SK-N-SH (cell line): ENCODE measurements around the gene SYNE1. TPM values are rescaled to one million over a fixed set of nuclear protein-coding genes. Genes with fewer than 3 reads are reported as not detected.

Experiments
- CTCF ChIA-PET: fragments of 300-600, 350-600 bp; formaldehyde crosslinking; extraction: SDS; loops from one replicate; lab custom pipeline; 2021; lab: Yijun Ruan, JAX
- POLR2A ChIA-PET: fragments of 350-600 bp; sonication (Branson Sonifier 250); formaldehyde crosslinking; extraction: SDS; loops from one replicate; lab custom pipeline; 2020; ENCODE audit warnings: antibody characterized with exemption, inconsistent platforms; lab: Yijun Ruan, JAX
- DNase-seq: peaks from one replicate; pipeline ENCODE4 v3.0.0; 2012
- H2AFZ ChIP-seq: fragments of 200-600 bp; sonication (generic); 2 replicates; pipeline ENCODE4 v1.8.1; 2016; ENCODE audit warnings: antibody characterized with exemption, mild to moderate bottlenecking, low read depth
- H3F3A ChIP-seq: fragments of 200-600 bp; sonication (generic); replicated peaks from 2 replicates; pipeline ENCODE3; 2016; ENCODE audit warnings: antibody characterized with exemption, mild to moderate bottlenecking; ENCODE audit not compliant: insufficient read depth
- H3K27ac ChIP-seq, 2 experiments: fragments of 200-500 bp in 1 of 2; fragments of 200-600 bp in 1 of 2; sonication (Bioruptor generic) in 1 of 2; sonication (generic), shearing (Covaris generic) in 1 of 2; 2 replicates each; pipeline versions ENCODE4 v1.5.1 to v1.6.1; 2014 to 2016; ENCODE audit warnings: low read depth in 2 of 2, inconsistent platforms in 1 of 2, low read length in 1 of 2, mild to moderate bottlenecking in 1 of 2, mixed read lengths in 1 of 2
- H3K27me3 ChIP-seq: fragments of 200-600 bp; sonication (generic), shearing (Covaris generic); 2 replicates; pipeline ENCODE4 v1.6.1; 2016; ENCODE audit warnings: mixed run types; ENCODE audit not compliant: insufficient read depth
- H3K36me3 ChIP-seq, 2 experiments: fragments of 200-500 bp in 1 of 2; fragments of 200-600 bp in 1 of 2; sonication (Bioruptor generic) in 1 of 2; sonication (generic) in 1 of 2; replicated peaks in 1 of 2; 2 replicates each; pipeline versions ENCODE3 to v1.5.1; 2014 to 2016; ENCODE audit warnings: low read length in 1 of 2, mild to moderate bottlenecking in 1 of 2; ENCODE audit not compliant: insufficient read depth in 2 of 2, control insufficient read depth in 1 of 2
- H3K4me1 ChIP-seq, 2 experiments: fragments of 200-500 bp in 1 of 2; fragments of 200-600 bp in 1 of 2; sonication (Bioruptor generic) in 1 of 2; sonication (generic), shearing (Covaris generic) in 1 of 2; 2 replicates each; pipeline versions ENCODE4 v1.5.1 to v1.6.1; 2014 to 2016; ENCODE audit warnings: low read depth in 1 of 2, low read length in 1 of 2, mixed run types in 1 of 2; ENCODE audit not compliant: insufficient read depth in 2 of 2, control insufficient read depth in 1 of 2
- H3K4me2 ChIP-seq: fragments of 200-600 bp; sonication (generic), shearing (Covaris generic); 2 replicates; pipeline ENCODE4 v1.6.1; 2017; ENCODE audit warnings: mixed run types
- H3K4me3 ChIP-seq, 2 experiments: fragments of 200-500 bp in 1 of 2; fragments of 200-600 bp in 1 of 2; sonication (Bioruptor generic) in 1 of 2; sonication (generic), shearing (Covaris generic) in 1 of 2; 2 replicates each; pipeline versions ENCODE4 v1.5.1 to v1.8.1; 2014 to 2016; ENCODE audit warnings: low read depth in 2 of 2, inconsistent platforms in 1 of 2, low read length in 1 of 2, mild to moderate bottlenecking in 1 of 2, mixed read lengths in 1 of 2, moderate library complexity in 1 of 2
- H3K79me2 ChIP-seq: fragments of 200-600 bp; sonication (generic); 2 replicates; pipeline ENCODE4 v1.8.1; 2017; ENCODE audit warnings: mild to moderate bottlenecking; ENCODE audit not compliant: insufficient read depth
- H3K9ac ChIP-seq: fragments of 200-600 bp; sonication (generic); 2 replicates; pipeline ENCODE4 v1.6.1; 2017; ENCODE audit warnings: mixed run types
- H3K9me2 ChIP-seq: fragments of 200-600 bp; sonication (generic); 2 replicates; pipeline ENCODE4 v1.6.1; 2017; ENCODE audit warnings: mixed run types
- H3K9me3 ChIP-seq: fragments of 200-600 bp; sonication (generic); 2 replicates; pipeline ENCODE4 v1.6.1; 2017; ENCODE audit warnings: mixed run types, mild to moderate bottlenecking, moderate library complexity
- H4K20me1 ChIP-seq: fragments of 200-600 bp; sonication (generic); 2 replicates; pipeline ENCODE4 v1.6.1; 2017; ENCODE audit warnings: mild to moderate bottlenecking, mixed run types; ENCODE audit not compliant: insufficient read depth
- CHD2 ChIP-seq: fragments of 150-350 bp; IDR thresholded peaks from 2 replicates; pipeline ENCODE4 v1.6.1; 2018; ENCODE audit warnings: low read length; ENCODE audit not compliant: partially characterized antibody
- ELF1 ChIP-seq: IDR thresholded peaks from 2 replicates; pipeline ENCODE4 v1.4.0; 2012
- FOXM1 ChIP-seq: IDR thresholded peaks from 2 replicates; pipeline ENCODE4 v1.4.0; 2012; ENCODE audit warnings: low read depth, mild to moderate bottlenecking
- TAF1 ChIP-seq: IDR thresholded peaks from 2 replicates; pipeline ENCODE4 v1.6.1; 2012; ENCODE audit warnings: low read depth, mild to moderate bottlenecking, low read length, moderate library complexity, borderline replicate concordance
- TCF12 ChIP-seq: IDR thresholded peaks from 2 replicates; pipeline ENCODE4 v1.4.0; 2012
- WGBS: methylation state at CpG from one replicate; pipeline ENCODE4 v1.1.6; 2017; ENCODE audit warnings: low lambda C conversion rate; 5-methylcytosine and 5-hydroxymethylcytosine counted together
- polyA plus RNA-seq, 3 experiments: library from polyadenylated mRNA; depleted of rRNA; stranded (reverse); fragments of >200 nt; gene quantifications; 2 replicates each; pipeline ENCODE4 v1.2.3, GENCODE V29; 2012
- TF ChIP-seq, protein P1 (sequence below): IDR thresholded peaks from 2 replicates; pipeline ENCODE4 v1.4.0; 2012; ENCODE audit warnings: low read depth
- TF ChIP-seq, protein P2 (sequence below): IDR thresholded peaks from 2 replicates; pipeline ENCODE4 v1.6.1; 2012; ENCODE audit warnings: mild to moderate bottlenecking, low read depth, low read length, moderate library complexity
- TF ChIP-seq, protein P3 (sequence below): fragments of 150-350 bp; IDR thresholded peaks from 2 replicates; pipeline ENCODE4 v1.6.1; 2016; ENCODE audit warnings: mild to moderate bottlenecking, low read depth, low read length

Gene SYNE1
- polyA plus RNA-seq, 1 of the 3 experiments (the other 2 are of a cell fraction): 31.1 TPM

DNA sequence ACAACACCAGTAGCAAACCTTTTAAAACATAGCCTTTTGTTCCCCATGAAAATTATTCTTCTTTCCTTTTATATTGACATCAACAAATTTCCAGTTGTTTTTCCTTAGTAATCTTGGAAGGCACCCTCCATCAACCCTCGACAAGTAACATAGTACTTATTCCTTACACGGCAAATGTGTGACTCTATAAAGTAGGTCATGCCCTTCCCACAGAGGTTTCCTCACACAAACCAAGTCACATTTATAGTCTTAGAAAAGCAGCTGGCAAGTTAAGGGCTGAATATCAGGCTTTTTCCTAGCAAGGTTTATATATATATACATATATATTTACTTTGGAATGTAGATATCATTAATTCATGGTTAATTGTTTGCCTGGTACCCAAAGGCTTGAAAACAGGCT is 371.5 kb downstream of the SYNE1 start (continued):
- TF ChIP-seq, protein P1, sequence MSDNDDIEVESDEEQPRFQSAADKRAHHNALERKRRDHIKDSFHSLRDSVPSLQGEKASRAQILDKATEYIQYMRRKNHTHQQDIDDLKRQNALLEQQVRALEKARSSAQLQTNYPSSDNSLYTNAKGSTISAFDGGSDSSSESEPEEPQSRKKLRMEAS: no peak
- TF ChIP-seq, protein P2, sequence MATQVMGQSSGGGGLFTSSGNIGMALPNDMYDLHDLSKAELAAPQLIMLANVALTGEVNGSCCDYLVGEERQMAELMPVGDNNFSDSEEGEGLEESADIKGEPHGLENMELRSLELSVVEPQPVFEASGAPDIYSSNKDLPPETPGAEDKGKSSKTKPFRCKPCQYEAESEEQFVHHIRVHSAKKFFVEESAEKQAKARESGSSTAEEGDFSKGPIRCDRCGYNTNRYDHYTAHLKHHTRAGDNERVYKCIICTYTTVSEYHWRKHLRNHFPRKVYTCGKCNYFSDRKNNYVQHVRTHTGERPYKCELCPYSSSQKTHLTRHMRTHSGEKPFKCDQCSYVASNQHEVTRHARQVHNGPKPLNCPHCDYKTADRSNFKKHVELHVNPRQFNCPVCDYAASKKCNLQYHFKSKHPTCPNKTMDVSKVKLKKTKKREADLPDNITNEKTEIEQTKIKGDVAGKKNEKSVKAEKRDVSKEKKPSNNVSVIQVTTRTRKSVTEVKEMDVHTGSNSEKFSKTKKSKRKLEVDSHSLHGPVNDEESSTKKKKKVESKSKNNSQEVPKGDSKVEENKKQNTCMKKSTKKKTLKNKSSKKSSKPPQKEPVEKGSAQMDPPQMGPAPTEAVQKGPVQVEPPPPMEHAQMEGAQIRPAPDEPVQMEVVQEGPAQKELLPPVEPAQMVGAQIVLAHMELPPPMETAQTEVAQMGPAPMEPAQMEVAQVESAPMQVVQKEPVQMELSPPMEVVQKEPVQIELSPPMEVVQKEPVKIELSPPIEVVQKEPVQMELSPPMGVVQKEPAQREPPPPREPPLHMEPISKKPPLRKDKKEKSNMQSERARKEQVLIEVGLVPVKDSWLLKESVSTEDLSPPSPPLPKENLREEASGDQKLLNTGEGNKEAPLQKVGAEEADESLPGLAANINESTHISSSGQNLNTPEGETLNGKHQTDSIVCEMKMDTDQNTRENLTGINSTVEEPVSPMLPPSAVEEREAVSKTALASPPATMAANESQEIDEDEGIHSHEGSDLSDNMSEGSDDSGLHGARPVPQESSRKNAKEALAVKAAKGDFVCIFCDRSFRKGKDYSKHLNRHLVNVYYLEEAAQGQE: no peak
- TF ChIP-seq TCF12: no peak

DNA sequence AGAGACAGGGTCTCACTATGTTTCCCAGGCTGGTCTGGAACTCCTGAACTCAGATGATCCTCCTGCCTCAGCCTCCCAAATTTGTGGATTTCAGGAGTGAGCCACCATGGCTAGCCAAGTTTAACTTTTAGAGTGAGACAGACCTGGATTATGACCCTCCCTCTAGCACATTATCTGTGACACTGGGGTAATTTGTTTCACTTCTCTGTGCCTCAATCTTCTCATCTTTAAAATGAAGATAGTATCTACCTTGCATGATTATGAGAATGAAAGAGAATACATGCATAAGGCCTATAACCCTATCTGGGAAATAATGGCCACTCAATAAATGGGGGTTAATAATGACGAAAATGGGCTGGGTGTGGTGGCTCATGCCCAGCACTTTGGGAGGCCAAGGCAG is 373.6 kb downstream of the SYNE1 start:
- no peak overlapping the region for H2AFZ ChIP-seq
- no peak overlapping the region for H3K4me2 ChIP-seq
- no peaks in the 10 kb centered on the region for H4K20me1 ChIP-seq
- no peaks in the 10 kb centered on the region for H3K4me1 ChIP-seq
- ChIA-PET POLR2A (no interaction called here), CTCF (no interaction called here)
- TF ChIP-seq TAF1 (no peak), FOXM1 (no peak)
- H3K4me3 ChIP-seq: no peak overlapping the region
- no peaks in the 10 kb centered on the region for H3K9me3 ChIP-seq
- H3K9ac ChIP-seq: no peak overlapping the region
- no peaks in the 10 kb centered on the region for H3F3A ChIP-seq
- H3K79me2 ChIP-seq: no peaks in the 10 kb centered on the region
- no peak overlapping the region for H3K27ac ChIP-seq
- H3K9me2 ChIP-seq: no peaks in the 10 kb centered on the region
- WGBS: 100% methylated on average over 1 of the region's 1 CpG
- peaks cover 59 to 67% of the 10 kb centered on the region in 2 experiments for H3K36me3 ChIP-seq
- DNase-seq: no peak
- H3K27me3 ChIP-seq: no peaks in the 10 kb centered on the region

DNA sequence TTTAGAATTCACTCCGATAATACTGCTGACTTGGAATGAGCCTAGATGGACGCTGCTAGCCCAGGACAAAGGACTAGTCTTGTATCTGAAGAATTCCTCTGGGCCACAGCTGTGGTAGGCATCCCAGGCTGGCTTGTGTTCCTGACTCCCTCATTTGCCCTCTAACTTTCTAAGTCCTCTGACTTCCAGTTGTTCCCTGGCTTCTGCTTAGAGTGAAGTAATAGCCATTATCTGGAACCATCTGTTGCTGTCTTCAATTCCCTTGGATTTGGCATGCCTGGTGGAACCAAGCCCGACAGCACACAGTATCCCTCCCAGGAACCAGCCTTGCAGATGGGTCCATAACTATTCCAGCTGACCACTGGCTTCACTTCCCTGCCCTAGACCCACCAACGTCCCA is 376.0 kb downstream of the SYNE1 start:
- DNase-seq: no peak
- CTCF ChIA-PET: interaction anchor here (2.0 kb wide), 1 partner anchor 496 kb away, joined by 8 read pairs; no protein-coding TSS in a partner anchor
- Histone ChIP-seq H3K27ac (no peak overlapping the region), H3K4me3 (no peak overlapping the region), H3K4me1 (no peaks in the 10 kb centered on the region), H2AFZ (no peak overlapping the region), H4K20me1 (no peaks in the 10 kb centered on the region), H3K4me2 (no peak overlapping the region), H3K79me2 (no peaks in the 10 kb centered on the region), H3K9ac (no peak overlapping the region), H3F3A (peaks cover 6% of the 10 kb centered on the region), H3K9me2 (no peaks in the 10 kb centered on the region), H3K27me3 (no peaks in the 10 kb centered on the region), H3K9me3 (no peaks in the 10 kb centered on the region)
- POLR2A ChIA-PET: no interaction called here
- TF ChIP-seq CHD2: no peak
- no peak for TF ChIP-seq ELF1
- TF ChIP-seq, protein P3, sequence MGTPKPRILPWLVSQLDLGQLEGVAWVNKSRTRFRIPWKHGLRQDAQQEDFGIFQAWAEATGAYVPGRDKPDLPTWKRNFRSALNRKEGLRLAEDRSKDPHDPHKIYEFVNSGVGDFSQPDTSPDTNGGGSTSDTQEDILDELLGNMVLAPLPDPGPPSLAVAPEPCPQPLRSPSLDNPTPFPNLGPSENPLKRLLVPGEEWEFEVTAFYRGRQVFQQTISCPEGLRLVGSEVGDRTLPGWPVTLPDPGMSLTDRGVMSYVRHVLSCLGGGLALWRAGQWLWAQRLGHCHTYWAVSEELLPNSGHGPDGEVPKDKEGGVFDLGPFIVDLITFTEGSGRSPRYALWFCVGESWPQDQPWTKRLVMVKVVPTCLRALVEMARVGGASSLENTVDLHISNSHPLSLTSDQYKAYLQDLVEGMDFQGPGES: no peak
- TF ChIP-seq, all 33 proteins: peak for 0
- H3K36me3 ChIP-seq: peaks cover 54 to 65% of the 10 kb centered on the region in 2 experiments
- 92% methylated on average over 4 of the region's 4 CpGs for WGBS
